B cell (primary cell): ENCODE results near the gene MYO16. TPM values are rescaled to one million over a fixed set of nuclear protein-coding genes. Genes with fewer than 3 reads are reported as not detected.

Experiments used
- ATAC-seq: fragments of 200-7000 bp; cut with Tn5 transposase; one replicate; pipeline ENCODE4 v1.10.0; 2021; ENCODE audit warnings: low read depth, mild to moderate bottlenecking, moderate number of reproducible peaks, moderate library complexity
- CTCF ChIA-PET: fragments of 350-600 bp; sonication (Branson Sonifier 250); formaldehyde crosslinking; loops from one replicate; lab custom pipeline; 2021; ENCODE audit warnings: antibody characterized with exemption, inconsistent platforms; lab: Charles Lee
- POLR2A ChIA-PET: fragments of 350-600 bp; sonication (Branson Sonifier 250); formaldehyde crosslinking; loops from one replicate; lab custom pipeline; 2021; ENCODE audit warnings: antibody characterized with exemption; lab: Charles Lee
- DNase-seq: peaks from one replicate; pipeline ENCODE4 v3.0.0; 2013
- H2AFZ ChIP-seq: 2 replicates; pipeline ENCODE4 v1.6.1; 2012; ENCODE audit warnings: mild to moderate bottlenecking, low read depth, low read length; ENCODE audit not compliant: insufficient read depth, poor library complexity, severe bottlenecking
- H3K27ac ChIP-seq, 2 donors: 1 replicate in 1 of 2; 2 replicates in 1 of 2; pipeline ENCODE4 v1.5.1; 2012 to 2013; ENCODE audit warnings: low read length in 2 of 2, mild to moderate bottlenecking in 2 of 2, moderate library complexity in 1 of 2
- H3K27me3 ChIP-seq, 4 experiments: fragments of 200-600 bp in 1 of 4; sonication (generic) in 1 of 4; replicated peaks in 1 of 4; 1 replicate in 2 of 4; 2 replicates in 2 of 4; pipeline versions ENCODE4 v1.6.1 to v1.7.0; 2013 to 2016; ENCODE audit warnings: low read length in 3 of 4, mild to moderate bottlenecking in 2 of 4, mixed read lengths in 1 of 4, moderate library complexity in 1 of 4; ENCODE audit not compliant: insufficient read depth in 4 of 4, control insufficient read depth in 3 of 4; ENCODE audit errors: control extremely low read depth in 1 of 4
- H3K36me3 ChIP-seq, 2 experiments: replicated peaks in 1 of 2; 1 replicate in 1 of 2; 2 replicates in 1 of 2; pipeline versions ENCODE4 v1.6.1 to v1.7.1; 2013; ENCODE audit warnings: low read length in 1 of 2; ENCODE audit not compliant: insufficient read depth in 2 of 2, control insufficient read depth in 1 of 2; ENCODE audit errors: control extremely low read depth in 1 of 2, extremely low read depth in 1 of 2
- H3K4me1 ChIP-seq, 2 donors: fragments of 200-600 bp in 1 of 2; sonication (generic) in 1 of 2; 1 replicate in 1 of 2; 2 replicates in 1 of 2; pipeline versions ENCODE4 v1.5.1 to v1.6.1; 2013 to 2017; ENCODE audit warnings: low read length in 2 of 2; ENCODE audit not compliant: control insufficient read depth in 2 of 2, insufficient read depth in 2 of 2
- H3K4me2 ChIP-seq: replicated peaks from 2 replicates; pipeline ENCODE3; 2012; ENCODE audit warnings: mild to moderate bottlenecking, low read depth, low read length; ENCODE audit not compliant: poor library complexity, severe bottlenecking
- H3K4me3 ChIP-seq, 5 experiments: fragments of 200-600 bp in 1 of 5; sonication (generic) in 1 of 5; 1 replicate in 3 of 5; 2 replicates in 2 of 5; pipeline versions ENCODE4 v1.5.1 to v1.7.0; 2011 to 2016; ENCODE audit warnings: low read length in 4 of 5, mild to moderate bottlenecking in 4 of 5, low read depth in 2 of 5, control low read depth in 1 of 5, moderate library complexity in 1 of 5; ENCODE audit not compliant: insufficient read depth in 1 of 5; ENCODE audit errors: control extremely low read depth in 1 of 5, extremely low read depth in 1 of 5
- H3K79me2 ChIP-seq: fragments of 200-600 bp; sonication (generic); one replicate; pipeline ENCODE4 v1.6.0; 2016; ENCODE audit warnings: low read length; ENCODE audit not compliant: control insufficient read depth, insufficient read depth
- H3K9ac ChIP-seq: fragments of 200-600 bp; sonication (generic); 2 replicates; pipeline ENCODE4 v1.6.1; 2017; ENCODE audit warnings: mild to moderate bottlenecking, low read length, moderate library complexity
- H3K9me3 ChIP-seq, 3 donors: one replicate each; pipeline versions ENCODE4 v1.6.1 to v1.7.1; 2013; ENCODE audit warnings: low read length in 2 of 3; ENCODE audit not compliant: control insufficient read depth in 2 of 3, insufficient read depth in 1 of 3; ENCODE audit errors: control extremely low read depth in 1 of 3
- H4K20me1 ChIP-seq: 2 replicates; pipeline ENCODE4 v1.6.0; 2012; ENCODE audit warnings: mild to moderate bottlenecking, low read length; ENCODE audit not compliant: insufficient read depth, control insufficient read depth, poor library complexity, severe bottlenecking
- H3K27ac Mint-ChIP-seq: one replicate; pipeline ENCODE4 v1.8.0; 2021; ENCODE audit warnings: mixed read lengths
- H3K27me3 Mint-ChIP-seq: one replicate; pipeline ENCODE4 v1.8.0; 2021; ENCODE audit warnings: mixed read lengths
- H3K4me1 Mint-ChIP-seq: one replicate; pipeline ENCODE4 v1.8.0; 2021; ENCODE audit warnings: mixed read lengths
- H3K4me3 Mint-ChIP-seq: one replicate; pipeline ENCODE4 v1.8.0; 2021; ENCODE audit warnings: mixed read lengths
- H3K9me3 Mint-ChIP-seq: one replicate; pipeline ENCODE4 v1.8.0; 2022; ENCODE audit warnings: mixed read lengths; ENCODE audit not compliant: insufficient read depth
- CTCF ChIP-seq: fragments of 200-600 bp; IDR thresholded peaks from one replicate; pipeline ENCODE4 v1.8.0; 2022; ENCODE audit warnings: antibody characterized with exemption, mild to moderate bottlenecking
- EZH2 ChIP-seq: IDR thresholded peaks from 2 replicates; pipeline ENCODE4 v1.6.1; 2012; ENCODE audit warnings: borderline replicate concordance, low read depth, mild to moderate bottlenecking, moderate library complexity, low read length; ENCODE audit not compliant: insufficient read depth, poor library complexity, severe bottlenecking
- WGBS: methylation state at CpG from one replicate; pipeline ENCODE4 v1.1.5; 2013; ENCODE audit warnings: missing lambda C conversion rate; ENCODE audit not compliant: insufficient coverage; 5-methylcytosine and 5-hydroxymethylcytosine counted together
- intact Hi-C: fragments of 100-400 bp; cut with micrococcal nuclease; formaldehyde crosslinking; loops from one replicate; pipeline ENCODE4 v1.10.0; 2022
- polyA plus RNA-seq: library from polyadenylated mRNA; depleted of rRNA; stranded (reverse); fragments of >200 nt; gene quantifications from 2 replicates; pipeline ENCODE4 v1.2.3, GENCODE V29; 2012
- total RNA-seq, 2 donors: library from RNA; stranded (reverse); fragments of 120-200 nt in 1 of 2; gene quantifications; 1 replicate in 1 of 2; 2 replicates in 1 of 2; pipeline versions ENCODE4 v1.2.3 to v1.2.4, GENCODE V29; 2013 to 2022

Gene MYO16
- total and polyA plus RNA-seq, 2 donors (not counting 1 experiment from before 2014, with no cell fraction given), result not detected

GRCh38 chr13:108606424-108606823, 23.0 kb upstream of the MYO16 start:
- Histone ChIP-seq H3K79me2 (no peaks in the 10 kb centered on the region), H4K20me1 (no peaks in the 10 kb centered on the region), H2AFZ (no peak overlapping the region), H3K9me3 (peaks cover 1 to 16% (median 11%) of the 10 kb centered on the region in 3 donors), H3K4me2 (no peak overlapping the region), H3K4me3 (no peak overlapping the region), H3K27ac (no peak overlapping the region), H3K4me1 (no peaks in the 10 kb centered on the region), H3K36me3 (no peaks in the 10 kb centered on the region), H3K27me3 (no peaks in the 10 kb centered on the region), H3K9ac (no peak overlapping the region)
- intact Hi-C loops, result no loop called here
- DNase-seq (no peak), ATAC-seq (no peak)
- CTCF ChIA-PET, result no interaction called here
- H3K27ac Mint-ChIP-seq, result no peak overlapping the region
- H3K4me3 Mint-ChIP-seq, result no peak overlapping the region
- TF ChIP-seq CTCF (no peak), EZH2 (no peak)
- WGBS, result 100% methylated on average over 2 of the region's 2 CpGs
- H3K9me3 Mint-ChIP-seq, result peaks cover 6% of the 10 kb centered on the region
- no peaks in the 10 kb centered on the region for H3K27me3 Mint-ChIP-seq
- no peaks in the 10 kb centered on the region for H3K4me1 Mint-ChIP-seq
- POLR2A ChIA-PET, result no interaction called here

DNA sequence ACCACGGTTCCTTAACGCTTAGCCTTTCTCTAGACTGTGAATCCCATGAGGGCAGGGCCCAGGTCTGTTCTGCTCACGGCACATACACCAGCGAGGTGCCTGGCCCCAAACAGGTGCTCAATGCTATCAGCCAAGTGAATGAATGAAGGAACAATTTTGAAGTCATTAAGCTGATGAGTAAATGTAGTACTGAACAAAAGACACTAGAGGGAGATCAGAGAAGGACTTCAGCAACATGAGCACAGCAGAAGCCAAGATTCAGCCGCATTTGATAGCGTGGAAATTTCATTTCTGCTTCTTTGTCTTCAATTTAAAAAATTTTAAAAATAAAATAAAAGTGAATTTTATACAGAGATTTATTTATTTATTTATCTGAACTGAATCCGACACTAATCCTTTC, 20.1 kb upstream of the MYO16 start:
- Mint-ChIP-seq H3K9me3 (peaks cover 6% of the 10 kb centered on the region), H3K4me3 (no peak overlapping the region), H3K4me1 (no peaks in the 10 kb centered on the region), H3K27ac (no peak overlapping the region), H3K27me3 (no peaks in the 10 kb centered on the region)
- intact Hi-C loops, result no loop called here
- CTCF ChIA-PET, result no interaction called here
- POLR2A ChIA-PET, result no interaction called here
- Histone ChIP-seq H3K79me2 (no peaks in the 10 kb centered on the region), H2AFZ (no peak overlapping the region), H3K4me2 (no peak overlapping the region), H3K36me3 (no peaks in the 10 kb centered on the region), H3K4me1 (no peaks in the 10 kb centered on the region), H3K27me3 (no peaks in the 10 kb centered on the region), H4K20me1 (no peaks in the 10 kb centered on the region), H3K4me3 (no peak overlapping the region), H3K9me3 (peaks cover 1 to 11% (median 11%) of the 10 kb centered on the region in 3 donors), H3K27ac (no peak overlapping the region), H3K9ac (no peak overlapping the region)
- no peak for DNase-seq
- TF ChIP-seq EZH2 (no peak), CTCF (no peak)
- no peak for ATAC-seq
- 77% methylated on average over 4 of the region's 7 CpGs for WGBS
